ENCODE results near the gene NDUFC2.
A peak's percentile ranks its signal among the peaks of the same experiment; 100 is the strongest.
"Not testable (repeated sequence)": the region's sequence is repeated elsewhere in the genome, so short reads cannot be mapped to it uniquely, and the experiment has no call there.

NDUFC2 gene

GRCh38 chr11:78078218-78079167 is 1.2 kb downstream of the NDUFC2 start:
- TF ChIP-seq CTCF (IDR thresholded peaks at IDR 0.05; ENCODE audit: borderline replicate concordance, insufficient read depth, low read depth, low read length) = no peak
- H3K4me3 ChIP-seq (ENCODE audit: low read depth, low read length) = peak overlapping the region; percentile 94

GRCh38 chr11:78077592-78077991 is 2.1 kb downstream of the NDUFC2 start:
- H3K4me3 ChIP-seq (ENCODE audit: low read depth, low read length) = not testable (repeated sequence)

- TF ChIP-seq CTCF (IDR thresholded peaks at IDR 0.05; ENCODE audit: borderline replicate concordance, insufficient read depth, low read depth, low read length) = no peak
- no peak overlapping the region for H3K4me3 ChIP-seq (ENCODE audit: low read depth, low read length)
These were observed 2.8 kb downstream of the NDUFC2 start for GRCh38 chr11:78076733-78077403.

GRCh38 chr11:78074756-78075155 is 4.9 kb downstream of the NDUFC2 start:
- no peak overlapping the region for H3K4me3 ChIP-seq (ENCODE audit: low read depth, low read length)
- TF ChIP-seq CTCF (IDR thresholded peaks at IDR 0.05; ENCODE audit: borderline replicate concordance, insufficient read depth, low read depth, low read length) = no peak

- no peak for TF ChIP-seq CTCF (IDR thresholded peaks at IDR 0.05; ENCODE audit: borderline replicate concordance, insufficient read depth, low read depth, low read length)
- no peak overlapping the region for H3K4me3 ChIP-seq (ENCODE audit: low read depth, low read length)
These were observed 7.2 kb downstream of the NDUFC2 start for GRCh38 chr11:78072455-78072854.

GRCh38 chr11:78071717-78072116 is 7.9 kb downstream of the NDUFC2 start:
- TF ChIP-seq CTCF (IDR thresholded peaks at IDR 0.05; ENCODE audit: borderline replicate concordance, insufficient read depth, low read depth, low read length) = no peak
- no peak overlapping the region for H3K4me3 ChIP-seq (ENCODE audit: low read depth, low read length)

GRCh38 chr11:78070621-78071020 is 9.0 kb downstream of the NDUFC2 start:
- TF ChIP-seq CTCF (IDR thresholded peaks at IDR 0.05; ENCODE audit: borderline replicate concordance, insufficient read depth, low read depth, low read length) = no peak
- no peak overlapping the region for H3K4me3 ChIP-seq (ENCODE audit: low read depth, low read length)

Data from GM12875 (cell line).